ENCODE measurements around the gene LEFTY1. TPM values are rescaled to one million over a fixed set of nuclear protein-coding genes. Genes with fewer than 3 reads are reported as not detected.

Gene LEFTY1
- total and polyA plus RNA-seq, 9 donors = 0.43 to 5.1 (median 2.0) TPM

GRCh38 chr1:225907341-225907740 is 18.4 kb upstream of the LEFTY1 start:
- DNase-seq = no peak
- no peak overlapping the region for H3K27ac ChIP-seq
- H3K27me3 ChIP-seq = no peaks in the 10 kb centered on the region
- 91 to 92% (median 91%) methylated on average over 7 of the region's 7 CpGs for WGBS, 3 donors
- peaks cover 2% of the 10 kb centered on the region for H3K4me1 ChIP-seq (ENCODE audit: insufficient read depth)
- TF ChIP-seq, protein P1, sequence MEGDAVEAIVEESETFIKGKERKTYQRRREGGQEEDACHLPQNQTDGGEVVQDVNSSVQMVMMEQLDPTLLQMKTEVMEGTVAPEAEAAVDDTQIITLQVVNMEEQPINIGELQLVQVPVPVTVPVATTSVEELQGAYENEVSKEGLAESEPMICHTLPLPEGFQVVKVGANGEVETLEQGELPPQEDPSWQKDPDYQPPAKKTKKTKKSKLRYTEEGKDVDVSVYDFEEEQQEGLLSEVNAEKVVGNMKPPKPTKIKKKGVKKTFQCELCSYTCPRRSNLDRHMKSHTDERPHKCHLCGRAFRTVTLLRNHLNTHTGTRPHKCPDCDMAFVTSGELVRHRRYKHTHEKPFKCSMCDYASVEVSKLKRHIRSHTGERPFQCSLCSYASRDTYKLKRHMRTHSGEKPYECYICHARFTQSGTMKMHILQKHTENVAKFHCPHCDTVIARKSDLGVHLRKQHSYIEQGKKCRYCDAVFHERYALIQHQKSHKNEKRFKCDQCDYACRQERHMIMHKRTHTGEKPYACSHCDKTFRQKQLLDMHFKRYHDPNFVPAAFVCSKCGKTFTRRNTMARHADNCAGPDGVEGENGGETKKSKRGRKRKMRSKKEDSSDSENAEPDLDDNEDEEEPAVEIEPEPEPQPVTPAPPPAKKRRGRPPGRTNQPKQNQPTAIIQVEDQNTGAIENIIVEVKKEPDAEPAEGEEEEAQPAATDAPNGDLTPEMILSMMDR (IDR thresholded peaks at IDR 0.05) = no peak
- no peaks in the 10 kb centered on the region for H3K36me3 ChIP-seq
- intact Hi-C loops (cut with DNase I) = no loop called here
- H3K4me3 ChIP-seq = no peak overlapping the region
- no peaks in the 10 kb centered on the region for H3K9me3 ChIP-seq

DNA sequence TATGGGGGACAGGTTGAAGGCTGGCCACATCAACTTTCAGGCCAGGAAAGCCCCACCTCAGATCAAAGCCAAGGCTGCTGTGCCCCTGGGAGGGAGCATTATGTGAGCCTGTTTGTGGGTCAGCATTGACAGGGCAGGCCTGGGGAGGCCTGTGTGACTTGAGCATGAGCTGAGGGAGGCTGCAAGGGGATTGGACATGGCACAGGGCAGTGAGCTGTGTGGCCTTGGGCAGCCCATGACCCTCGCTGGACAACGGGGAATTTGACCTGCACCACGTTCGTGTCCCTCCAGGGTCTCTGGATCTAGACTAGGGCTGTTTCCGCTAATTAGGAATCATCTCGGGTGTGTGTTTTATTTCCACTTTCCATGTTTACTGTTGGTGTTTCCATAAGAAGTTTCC is 17.5 kb upstream of the LEFTY1 start:
- 83 to 89% (median 85%) methylated on average over 6 of the region's 6 CpGs for WGBS, 3 donors

GRCh38 chr1:225903623-225904022 is 14.7 kb upstream of the LEFTY1 start:
- H3K9me3 ChIP-seq = no peaks in the 10 kb centered on the region
- intact Hi-C loops (cut with DNase I) = no loop called here
- H3K27ac ChIP-seq = no peak overlapping the region
- H3K4me3 ChIP-seq = no peak overlapping the region
- no peaks in the 10 kb centered on the region for H3K36me3 ChIP-seq
- 82 to 91% (median 85%) methylated on average over 4 of the region's 4 CpGs for WGBS, 3 donors
- no peaks in the 10 kb centered on the region for H3K4me1 ChIP-seq (ENCODE audit: insufficient read depth)
- DNase-seq = no peak
- TF ChIP-seq POLR2A (IDR thresholded peaks at IDR 0.05) (no peak), EP300 (IDR thresholded peaks at IDR 0.05) (no peak)
- TF ChIP-seq, protein P1 (IDR thresholded peaks at IDR 0.05) = no peak
- no peaks in the 10 kb centered on the region for H3K27me3 ChIP-seq

More for the DNA sequence above, 17.5 kb upstream of the LEFTY1 start:
- H3K4me1 ChIP-seq (ENCODE audit: insufficient read depth) = peaks cover 2% of the 10 kb centered on the region
- H3K27ac ChIP-seq = no peak overlapping the region
- H3K4me3 ChIP-seq = no peak overlapping the region
- no peaks in the 10 kb centered on the region for H3K36me3 ChIP-seq
- H3K9me3 ChIP-seq = no peaks in the 10 kb centered on the region
- intact Hi-C loops (cut with DNase I) = no loop called here
- H3K27me3 ChIP-seq = no peaks in the 10 kb centered on the region
- no peak for DNase-seq
- TF ChIP-seq, protein P1 (IDR thresholded peaks at IDR 0.05) = no peak
- TF ChIP-seq POLR2A (IDR thresholded peaks at IDR 0.05) (no peak), EP300 (IDR thresholded peaks at IDR 0.05) (no peak)

DNA sequence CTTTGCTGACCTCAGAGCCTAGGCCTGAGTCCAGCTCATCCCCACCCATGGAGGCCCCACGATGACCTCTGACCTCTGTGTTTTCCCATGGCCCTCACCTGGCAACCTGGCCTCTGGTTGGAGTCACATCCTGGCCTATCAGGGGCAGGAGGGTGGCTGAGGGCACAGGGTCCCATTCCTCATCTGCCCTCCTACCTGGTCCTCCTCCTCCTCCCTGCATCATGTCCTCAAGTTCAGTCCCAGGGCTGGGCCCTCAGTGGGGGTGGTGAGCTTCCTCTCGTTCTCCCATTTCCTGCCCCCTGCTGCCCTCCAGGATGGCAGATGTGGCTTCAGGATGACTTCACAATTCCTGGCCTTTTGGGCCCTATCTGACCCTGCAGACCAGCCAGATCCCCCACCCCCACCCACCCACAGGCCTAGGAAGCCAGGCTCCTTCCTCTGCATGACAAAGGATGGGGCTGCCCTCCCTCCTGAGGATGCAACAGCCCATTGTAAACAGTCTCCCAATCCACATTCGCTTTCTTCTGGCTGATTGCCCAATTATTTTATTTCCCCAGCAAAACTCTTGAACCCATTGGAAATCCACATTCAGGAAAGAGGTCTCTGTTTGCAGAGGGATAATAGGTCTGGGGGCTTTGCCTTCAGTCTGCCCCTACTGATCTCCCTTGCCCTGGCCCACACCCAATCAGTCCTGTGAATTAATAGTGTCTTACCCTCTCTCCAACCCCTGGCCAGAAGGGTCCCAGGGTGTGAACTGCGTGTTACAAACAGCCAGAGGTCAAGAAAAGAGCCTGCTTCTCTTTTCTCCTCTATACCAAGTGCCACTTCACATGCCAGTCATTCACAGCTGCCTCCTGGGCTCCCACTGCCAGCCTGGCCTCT is 10.3 kb upstream of the LEFTY1 start:
- H3K4me3 ChIP-seq = no peak overlapping the region

More for the DNA sequence above, 10.3 kb upstream of the LEFTY1 start:
- DNase-seq = no peak
- intact Hi-C loops (cut with DNase I) = no loop called here
- 65 to 73% (median 67%) methylated on average over 4 of the region's 4 CpGs for WGBS, 3 donors
- Histone ChIP-seq H3K9me3 (no peaks in the 10 kb centered on the region), H3K36me3 (no peaks in the 10 kb centered on the region), H3K4me1 (ENCODE audit: insufficient read depth) (no peaks in the 10 kb centered on the region), H3K27ac (no peak overlapping the region), H3K27me3 (no peaks in the 10 kb centered on the region)
- no peak for TF ChIP-seq POLR2A (IDR thresholded peaks at IDR 0.05)
- TF ChIP-seq, protein P1 (IDR thresholded peaks at IDR 0.05) = no peak
- no peak for TF ChIP-seq EP300 (IDR thresholded peaks at IDR 0.05)
